Neutrophil (primary cell): Measurements from ENCODE around the gene DIPK2B.
A peak's percentile ranks its signal among the peaks of the same experiment; 100 is the strongest.

Experiments
- H3K27ac ChIP-seq: fragments of 200-600 bp; sonication (generic); 2 replicates; pipeline ENCODE4 v1.5.1; 2016; ENCODE audit warnings: mild to moderate bottlenecking, moderate library complexity
- H3K27me3 ChIP-seq: fragments of 200-600 bp; sonication (generic); 2 replicates; pipeline ENCODE4 v1.6.0; 2016; ENCODE audit warnings: mild to moderate bottlenecking
- H3K36me3 ChIP-seq: fragments of 200-600 bp; sonication (generic); 2 replicates; pipeline ENCODE4 v1.5.1; 2017
- H3K4me1 ChIP-seq, 2 experiments: fragments of 200-600 bp in 1 of 2; sonication (generic) in 1 of 2; 1 replicate in 1 of 2; 2 replicates in 1 of 2; pipeline versions ENCODE4 v1.5.1 to v1.6.1; 2013 to 2016; ENCODE audit warnings: low read depth in 1 of 2, low read length in 1 of 2, mild to moderate bottlenecking in 1 of 2, moderate library complexity in 1 of 2; ENCODE audit not compliant: control insufficient read depth in 1 of 2, insufficient read depth in 1 of 2
- H3K4me3 ChIP-seq, 2 experiments: fragments of 200-600 bp in 1 of 2; sonication (generic) in 1 of 2; 1 replicate in 1 of 2; 2 replicates in 1 of 2; pipeline ENCODE4 v1.5.1; 2013 to 2016; ENCODE audit warnings: low read depth in 1 of 2, low read length in 1 of 2, mild to moderate bottlenecking in 1 of 2, moderate library complexity in 1 of 2
- H3K9me3 ChIP-seq: fragments of 200-600 bp; sonication (generic); 2 replicates; pipeline ENCODE4 v1.5.1; 2016
- TF ChIP-seq, protein P1 (sequence below): fragments of 200-600 bp; sonication (generic); IDR thresholded peaks from 2 replicates; pipeline ENCODE4 v1.5.1; 2016; ENCODE audit warnings: antibody characterized with exemption

Gene DIPK2B

DNA sequence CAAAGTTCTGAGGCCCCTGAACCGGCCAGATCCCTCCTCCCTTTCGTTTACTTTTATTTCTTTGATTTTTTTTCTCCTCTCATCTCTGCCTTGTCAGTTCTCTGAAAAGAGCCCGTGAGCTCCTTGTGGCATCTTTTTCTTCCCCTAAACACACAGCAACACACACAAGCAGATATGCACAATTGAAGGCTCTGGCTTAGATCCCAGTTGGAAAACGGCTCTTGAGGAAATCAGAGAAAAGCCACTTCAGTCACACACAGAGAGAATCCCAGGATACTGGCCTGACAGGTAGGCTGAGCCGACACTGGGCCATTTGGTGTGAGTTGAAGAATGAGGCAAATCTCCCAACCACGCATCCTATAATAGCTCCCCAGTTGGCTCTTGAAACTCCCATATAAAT is 12.9 kb downstream of the DIPK2B start:
- Histone ChIP-seq H3K4me1 (peaks cover 30 to 38% of the 10 kb centered on the region in 2 experiments), H3K4me3 (peak overlapping the region; percentile 55 to 68), H3K27me3 (peaks cover 9% of the 10 kb centered on the region), H3K9me3 (no peaks in the 10 kb centered on the region), H3K27ac (no peak overlapping the region), H3K36me3 (no peaks in the 10 kb centered on the region)
- TF ChIP-seq, protein P1, sequence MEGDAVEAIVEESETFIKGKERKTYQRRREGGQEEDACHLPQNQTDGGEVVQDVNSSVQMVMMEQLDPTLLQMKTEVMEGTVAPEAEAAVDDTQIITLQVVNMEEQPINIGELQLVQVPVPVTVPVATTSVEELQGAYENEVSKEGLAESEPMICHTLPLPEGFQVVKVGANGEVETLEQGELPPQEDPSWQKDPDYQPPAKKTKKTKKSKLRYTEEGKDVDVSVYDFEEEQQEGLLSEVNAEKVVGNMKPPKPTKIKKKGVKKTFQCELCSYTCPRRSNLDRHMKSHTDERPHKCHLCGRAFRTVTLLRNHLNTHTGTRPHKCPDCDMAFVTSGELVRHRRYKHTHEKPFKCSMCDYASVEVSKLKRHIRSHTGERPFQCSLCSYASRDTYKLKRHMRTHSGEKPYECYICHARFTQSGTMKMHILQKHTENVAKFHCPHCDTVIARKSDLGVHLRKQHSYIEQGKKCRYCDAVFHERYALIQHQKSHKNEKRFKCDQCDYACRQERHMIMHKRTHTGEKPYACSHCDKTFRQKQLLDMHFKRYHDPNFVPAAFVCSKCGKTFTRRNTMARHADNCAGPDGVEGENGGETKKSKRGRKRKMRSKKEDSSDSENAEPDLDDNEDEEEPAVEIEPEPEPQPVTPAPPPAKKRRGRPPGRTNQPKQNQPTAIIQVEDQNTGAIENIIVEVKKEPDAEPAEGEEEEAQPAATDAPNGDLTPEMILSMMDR = no peak

DNA sequence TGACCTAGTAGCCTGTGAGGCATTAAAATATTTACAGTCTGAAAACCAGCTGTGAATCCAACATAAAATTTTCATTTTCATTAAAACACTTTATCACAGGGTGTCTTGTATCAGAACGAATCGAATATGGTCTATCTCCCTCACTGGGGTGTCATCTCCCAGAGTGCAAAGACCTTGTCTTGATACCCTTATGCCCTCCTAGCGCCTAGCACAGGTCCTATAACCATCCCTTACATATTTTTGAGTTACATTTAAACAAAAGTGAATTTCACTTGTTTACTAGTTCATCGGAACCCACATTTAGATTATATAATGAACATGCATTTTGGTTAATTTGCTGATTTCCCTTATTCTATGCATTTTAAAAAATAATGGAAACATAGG is 14.0 kb downstream of the DIPK2B start:
- H3K4me1 ChIP-seq = peaks cover 20 to 29% of the 10 kb centered on the region in 2 experiments
- TF ChIP-seq, protein P1 = no peak
- no peak overlapping the region for H3K27ac ChIP-seq
- H3K36me3 ChIP-seq = no peaks in the 10 kb centered on the region
- no peaks in the 10 kb centered on the region for H3K9me3 ChIP-seq
- H3K27me3 ChIP-seq = peaks cover 9% of the 10 kb centered on the region
- H3K4me3 ChIP-seq = peak overlapping the region in 1 of 2 experiments; percentile 68

DNA sequence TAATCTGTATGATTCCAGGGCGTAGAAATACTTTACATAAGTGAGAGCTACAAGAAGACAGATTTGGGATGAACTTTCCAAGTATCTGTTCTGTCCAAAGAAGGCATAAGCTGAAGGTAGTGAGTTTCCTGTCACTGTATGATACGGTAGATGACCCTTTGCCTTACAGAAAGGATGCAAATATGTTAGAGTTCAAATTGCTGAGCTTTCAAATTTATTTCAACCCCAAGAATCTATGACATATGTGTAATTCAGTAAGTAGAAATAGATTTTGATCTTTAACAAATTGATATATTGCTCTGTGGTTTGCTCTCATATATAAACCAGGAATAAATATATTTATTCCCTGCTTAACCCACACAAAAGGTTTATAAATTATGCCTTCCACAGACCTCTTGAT is 16.5 kb downstream of the DIPK2B start:
- H3K9me3 ChIP-seq = no peaks in the 10 kb centered on the region
- no peak overlapping the region for H3K4me3 ChIP-seq
- no peaks in the 10 kb centered on the region for H3K36me3 ChIP-seq
- H3K27ac ChIP-seq = no peak overlapping the region
- peaks cover 4 to 11% of the 10 kb centered on the region in 2 experiments for H3K4me1 ChIP-seq
- peaks cover 9% of the 10 kb centered on the region for H3K27me3 ChIP-seq
- TF ChIP-seq, protein P1 = no peak

DNA sequence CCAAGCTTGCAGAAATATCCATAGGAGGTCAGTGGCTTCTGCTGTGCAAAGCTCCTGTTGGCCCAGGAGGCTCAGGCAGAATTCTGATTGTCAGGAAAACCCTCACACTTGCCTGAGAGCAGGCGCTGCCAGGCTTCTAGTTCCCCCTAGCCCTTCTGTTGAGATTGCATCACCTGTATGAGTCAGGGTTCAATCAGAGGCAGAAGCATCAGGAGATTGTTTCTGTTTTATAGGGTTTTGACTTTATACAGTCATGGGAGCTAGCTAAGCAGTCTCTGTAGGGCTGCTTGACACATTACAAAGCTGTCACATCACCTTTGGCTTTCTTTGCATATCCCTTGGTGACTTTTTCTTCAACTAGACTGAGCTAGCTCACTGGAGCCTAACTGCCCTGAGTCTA is 27.8 kb downstream of the DIPK2B start:
- H3K4me1 ChIP-seq = no peaks in the 10 kb centered on the region
- H3K4me3 ChIP-seq = no peak overlapping the region
- no peaks in the 10 kb centered on the region for H3K9me3 ChIP-seq
- no peaks in the 10 kb centered on the region for H3K36me3 ChIP-seq
- no peaks in the 10 kb centered on the region for H3K27me3 ChIP-seq
- H3K27ac ChIP-seq = no peak overlapping the region
- TF ChIP-seq, protein P1 = no peak

DNA sequence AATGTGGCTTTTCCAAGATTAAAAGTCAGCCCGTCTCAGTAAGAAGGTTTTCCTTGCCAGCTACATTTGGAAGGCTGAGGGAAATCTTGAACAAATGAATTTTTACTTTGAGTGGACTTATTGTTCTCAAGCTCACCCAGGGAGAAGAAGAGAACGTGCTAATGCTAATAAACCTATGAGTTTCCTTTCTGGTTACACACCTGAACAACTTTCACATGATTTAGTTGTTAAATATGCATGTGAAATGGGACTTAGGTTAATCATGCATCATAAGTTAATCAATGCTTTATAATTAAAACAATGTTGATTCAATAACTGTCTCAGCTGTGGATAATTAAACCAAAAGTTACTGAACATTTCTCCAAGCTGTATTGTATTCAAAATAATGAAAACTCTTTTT is 33.9 kb downstream of the DIPK2B start:
- Histone ChIP-seq H3K4me1 (no peaks in the 10 kb centered on the region), H3K36me3 (no peaks in the 10 kb centered on the region), H3K27ac (no peak overlapping the region), H3K9me3 (no peaks in the 10 kb centered on the region), H3K4me3 (no peak overlapping the region), H3K27me3 (no peaks in the 10 kb centered on the region)
- TF ChIP-seq, protein P1 = no peak

DNA sequence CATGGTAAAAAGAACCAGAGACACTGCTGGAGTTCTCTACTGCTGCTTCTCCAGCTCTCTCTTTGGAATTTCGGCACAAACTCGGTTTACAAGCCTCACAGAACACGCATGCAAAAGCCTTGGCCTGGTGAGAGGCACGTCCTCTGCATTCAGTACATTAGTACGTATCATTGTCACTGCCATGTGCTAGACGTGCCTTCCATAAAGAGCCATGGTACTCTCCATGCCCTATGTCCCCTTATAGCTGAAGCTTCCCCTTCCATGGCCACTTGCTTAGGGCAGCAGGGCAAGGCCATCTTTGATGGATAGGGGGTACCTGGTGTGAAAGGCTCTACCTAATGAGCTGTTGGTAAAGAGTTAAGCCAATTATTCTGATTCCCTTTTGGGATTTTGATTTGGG is 35.0 kb downstream of the DIPK2B start:
- Histone ChIP-seq H3K4me1 (no peaks in the 10 kb centered on the region), H3K27me3 (no peaks in the 10 kb centered on the region), H3K36me3 (no peaks in the 10 kb centered on the region), H3K4me3 (no peak overlapping the region), H3K9me3 (no peaks in the 10 kb centered on the region), H3K27ac (no peak overlapping the region)
- TF ChIP-seq, protein P1 = no peak
